NCI-H526 (cell line): ENCODE results near the gene NOTCH4.
A peak's percentile ranks its signal among the peaks of the same experiment; 100 is the strongest.

Experiments
- DNase-seq, 2 experiments: peaks; one replicate each; lab custom pipeline; 2025; lab: John Stamatoyannopoulos, UW

NOTCH4 gene

DNA sequence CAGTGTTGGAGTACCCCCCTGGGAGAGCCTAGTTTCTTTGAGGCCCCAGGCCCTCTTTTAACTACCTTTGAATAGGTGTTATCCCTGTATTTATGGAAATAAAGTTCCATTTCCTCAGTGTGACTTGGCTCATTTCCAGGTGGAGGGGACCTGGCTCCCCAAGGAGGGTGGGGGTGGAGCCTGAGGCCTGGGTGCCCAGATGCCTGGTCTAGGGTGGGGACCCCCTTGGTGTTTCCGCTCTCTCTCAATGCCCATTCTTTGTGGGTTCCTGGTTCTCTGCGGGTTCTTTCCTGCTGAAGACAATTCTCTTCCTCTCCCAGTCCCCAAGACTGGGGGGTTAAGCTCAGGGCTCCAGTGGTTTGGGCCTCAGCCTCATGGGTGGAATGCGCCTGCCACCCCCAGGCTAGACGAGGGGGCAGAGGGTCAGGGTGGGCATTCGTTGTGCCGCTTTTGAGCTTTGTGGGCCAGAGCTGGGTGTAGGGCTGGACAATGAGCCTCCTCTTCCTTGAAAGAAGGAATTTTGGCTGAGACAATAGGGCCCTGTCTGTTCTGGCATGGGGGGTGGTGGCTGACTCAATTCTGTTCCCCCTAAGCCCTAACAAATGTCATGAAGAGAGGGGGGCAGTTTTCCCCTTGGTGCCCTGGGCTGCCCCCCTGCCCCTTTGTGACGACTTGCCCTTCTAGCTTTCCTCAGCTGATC is 60.2 kb downstream of the NOTCH4 start:
- DNase-seq = no peak

- no peak for DNase-seq
Measured at GRCh38 chr6:32158052-32158451, 65.8 kb downstream of the NOTCH4 start.

- no peak for DNase-seq
Measured at GRCh38 chr6:32156891-32157290, 67.0 kb downstream of the NOTCH4 start.

DNA sequence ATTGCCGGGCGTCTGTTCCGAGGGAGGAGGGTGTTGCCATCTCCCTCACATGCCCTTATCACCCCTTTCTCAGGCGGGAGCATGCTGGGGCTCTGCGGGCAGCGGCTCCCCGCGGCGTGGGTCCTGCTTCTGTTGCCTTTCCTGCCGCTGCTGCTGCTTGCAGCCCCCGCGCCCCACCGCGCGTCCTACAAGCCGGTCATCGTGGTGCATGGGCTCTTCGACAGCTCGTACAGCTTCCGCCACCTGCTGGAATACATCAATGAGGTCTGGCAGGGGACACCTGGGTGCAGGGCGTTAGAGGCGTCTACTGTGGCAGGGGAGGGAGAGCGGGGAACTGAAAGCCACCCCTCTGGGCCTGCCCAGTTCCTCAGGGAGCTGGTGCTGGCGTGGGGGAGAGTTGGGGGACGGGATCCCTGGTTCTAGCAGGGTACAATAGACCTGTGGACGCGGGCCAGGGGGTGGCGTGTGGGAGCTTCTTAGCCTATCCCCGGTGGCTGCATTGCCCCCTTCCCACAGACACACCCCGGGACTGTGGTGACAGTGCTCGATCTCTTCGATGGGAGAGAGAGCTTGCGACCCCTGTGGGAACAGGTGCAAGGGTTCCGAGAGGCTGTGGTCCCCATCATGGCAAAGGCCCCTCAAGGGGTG is 69.2 kb downstream of the NOTCH4 start:
- DNase-seq = peak; percentile 53 to 83

DNA sequence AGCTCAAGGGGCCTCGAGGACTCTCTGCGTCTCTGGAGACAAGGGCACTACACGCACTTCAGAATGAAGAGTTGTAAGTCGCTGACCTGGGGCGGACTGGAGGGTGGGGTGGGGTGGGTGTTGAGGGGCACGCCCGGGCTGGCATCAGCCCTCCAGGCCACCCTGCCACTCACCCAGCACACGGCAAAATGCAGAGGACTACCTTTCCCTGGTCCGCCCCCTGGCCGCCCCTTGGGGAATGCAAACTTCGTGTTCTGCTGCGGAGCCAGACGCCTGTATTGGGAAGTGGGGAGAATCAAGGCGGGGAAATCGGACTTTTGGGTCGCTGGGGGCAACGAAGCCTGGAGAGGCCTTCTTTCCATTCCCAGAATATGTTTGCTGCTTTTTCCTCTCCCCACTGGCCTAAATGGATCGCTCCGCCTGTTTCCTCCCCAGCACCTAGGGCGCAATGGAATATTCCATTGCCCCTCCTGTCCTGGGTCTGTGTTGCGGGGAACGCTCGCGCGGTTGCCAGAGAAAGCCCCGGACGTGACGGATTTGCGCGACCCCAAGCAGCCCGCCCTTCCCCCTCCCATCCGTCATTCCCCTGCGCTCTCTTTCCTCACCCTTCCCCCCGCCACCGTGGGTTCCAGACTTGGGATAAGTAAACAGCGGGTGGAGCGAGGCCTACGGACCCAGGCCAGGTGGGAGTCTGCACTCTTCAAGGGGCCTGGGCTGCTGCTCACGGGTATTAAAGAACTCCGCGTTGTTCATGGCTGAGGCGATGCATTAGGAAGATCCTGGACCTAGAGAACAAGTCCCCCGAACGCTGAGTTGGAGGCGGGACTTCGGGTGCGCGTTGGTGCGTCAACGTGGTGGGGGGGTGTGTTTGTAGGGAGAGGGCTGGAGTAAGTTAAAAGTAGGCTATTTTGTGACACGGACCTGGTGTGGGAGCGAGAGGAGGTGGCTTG is 70.0 kb downstream of the NOTCH4 start, which contains the start of gene PPT2:
PPT2 (plus strand) TSS at position 578 of the 950 bp plus-strand sequence. CDS start 454 bp downstream, outside the sequence.
- DNase-seq = peak; percentile 85 to 93

DNA sequence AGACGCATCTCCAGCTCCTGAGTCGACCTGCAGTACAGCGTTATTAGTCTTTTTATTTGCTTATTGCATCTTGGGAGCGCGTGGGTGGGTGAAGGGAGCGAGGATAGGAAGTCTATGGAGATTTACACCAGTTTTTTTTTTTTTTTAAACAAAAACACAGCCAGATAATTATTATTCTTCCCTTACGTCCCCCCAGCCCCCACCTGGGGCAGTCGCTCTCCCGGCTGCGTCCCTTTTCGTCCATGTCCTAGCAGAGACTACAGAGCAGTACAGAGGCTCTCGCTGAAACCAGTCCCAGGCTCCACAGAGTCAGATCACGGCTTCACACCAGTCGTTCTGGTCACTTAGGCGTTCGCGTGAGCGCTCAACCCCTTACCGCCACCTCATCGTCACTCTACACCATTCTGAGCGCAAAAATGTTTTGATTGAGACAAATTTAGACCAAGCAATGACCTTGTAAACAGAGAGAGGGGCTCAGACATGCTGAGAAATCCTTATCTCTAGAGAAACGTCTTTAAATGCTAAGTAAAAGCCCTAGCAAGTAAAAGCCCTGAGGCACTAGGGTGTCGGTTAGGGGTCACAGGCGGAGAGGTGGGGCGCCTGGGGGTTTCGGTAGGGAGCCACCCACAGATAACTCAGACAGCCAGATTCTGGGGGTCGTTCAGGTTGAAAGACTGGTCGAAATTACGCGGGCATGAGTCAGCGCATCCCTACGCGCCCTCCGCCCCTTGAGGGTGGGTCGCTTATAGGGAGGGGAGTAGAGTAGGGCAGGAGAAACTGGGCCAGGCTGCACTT is 70.9 kb downstream of the NOTCH4 start:
- peak in 1 of 2 experiments; percentile 74 for DNase-seq

GRCh38 chr6:32151863-32152768 is 71.8 kb downstream of the NOTCH4 start, which contains the start of gene PRRT1:
Gene PRRT1 (minus strand): TSS chr6:32151939. CDS start chr6:32151827, 112 bp downstream.
- DNase-seq = no peak

- DNase-seq = no peak
Measured at GRCh38 chr6:32151181-32151862, 72.5 kb downstream of the NOTCH4 start.

DNA sequence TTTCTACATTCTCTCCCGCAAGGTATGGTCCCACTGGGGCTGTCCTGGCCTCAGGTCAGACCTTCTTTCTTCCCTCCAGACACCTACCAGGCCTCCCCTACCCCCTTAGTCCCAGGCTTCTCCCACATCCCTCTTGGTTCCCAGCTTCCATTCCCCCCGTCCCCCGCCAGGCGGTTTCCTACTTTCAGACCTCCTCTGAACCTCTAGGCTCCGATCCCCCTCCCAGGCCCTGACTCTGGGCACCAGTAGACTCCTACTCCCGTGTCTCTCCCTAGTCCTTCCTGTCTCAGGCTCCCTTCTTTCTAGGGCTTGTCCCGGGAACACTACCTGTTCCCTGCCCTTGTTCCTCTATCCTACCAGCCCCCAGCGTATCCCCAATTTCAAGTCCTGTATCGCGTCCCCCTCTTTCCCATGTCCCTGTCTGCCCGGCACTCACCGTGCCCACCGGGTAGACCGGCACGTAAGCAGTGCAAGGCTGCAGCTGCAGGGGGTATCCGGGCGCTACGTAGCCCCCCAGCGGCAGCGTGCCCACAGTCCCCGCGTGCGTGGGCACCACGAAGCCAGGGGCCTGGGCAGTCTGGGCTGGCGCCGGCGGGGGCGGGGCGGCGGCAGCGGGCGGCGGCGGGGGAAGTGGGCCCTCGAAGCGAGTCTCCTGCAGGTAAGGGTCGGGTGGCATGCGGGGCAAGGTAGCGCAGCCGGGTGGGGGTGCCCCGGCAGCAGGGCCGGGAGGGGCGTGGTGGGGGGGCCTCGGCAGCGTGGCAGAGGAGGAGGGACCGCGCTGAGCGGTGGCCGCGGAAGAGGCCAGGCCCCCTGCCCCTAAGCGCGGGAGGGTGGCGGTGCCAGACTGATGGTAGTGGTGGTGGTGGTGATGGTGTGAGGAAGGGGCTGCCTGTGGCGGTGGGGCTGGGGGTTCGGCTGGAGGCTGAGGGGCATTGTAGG is 73.7 kb downstream of the NOTCH4 start:
- no peak for DNase-seq

- no peak for DNase-seq
Measured at GRCh38 chr6:32149092-32149755, 74.6 kb downstream of the NOTCH4 start.

- no peak for DNase-seq
Measured at GRCh38 chr6:32148289-32149091, 75.4 kb downstream of the NOTCH4 start.

GRCh38 chr6:32147401-32148132 is 76.3 kb downstream of the NOTCH4 start:
- no peak for DNase-seq

DNA sequence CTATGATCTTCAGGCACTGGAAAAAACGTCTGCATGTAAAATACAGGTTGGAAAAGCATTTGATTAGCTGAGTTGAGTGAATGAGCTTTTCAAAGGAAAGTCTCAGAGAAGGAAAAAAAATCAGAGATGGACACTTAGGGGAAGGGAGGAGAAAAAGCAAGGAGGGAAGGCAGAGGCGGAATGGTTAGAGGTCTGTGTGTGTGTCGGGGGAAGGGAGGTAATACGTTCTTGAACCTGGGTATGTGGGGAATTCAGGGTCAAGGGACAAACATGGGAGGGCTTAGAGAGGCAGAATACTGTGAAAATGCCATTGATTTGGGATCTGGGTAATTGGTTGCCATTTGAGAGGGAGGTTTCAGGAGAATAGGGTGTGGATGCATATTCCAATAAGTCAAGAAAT is 77.2 kb downstream of the NOTCH4 start:
- DNase-seq = no peak

GRCh38 chr6:32146287-32146686 is 77.6 kb downstream of the NOTCH4 start:
- no peak for DNase-seq
